ENCODE measurements around the gene GGT5.
"Not testable (repeated sequence)": the region's sequence is repeated elsewhere in the genome, so short reads cannot be mapped to it uniquely, and the experiment has no call there.

DNA sequence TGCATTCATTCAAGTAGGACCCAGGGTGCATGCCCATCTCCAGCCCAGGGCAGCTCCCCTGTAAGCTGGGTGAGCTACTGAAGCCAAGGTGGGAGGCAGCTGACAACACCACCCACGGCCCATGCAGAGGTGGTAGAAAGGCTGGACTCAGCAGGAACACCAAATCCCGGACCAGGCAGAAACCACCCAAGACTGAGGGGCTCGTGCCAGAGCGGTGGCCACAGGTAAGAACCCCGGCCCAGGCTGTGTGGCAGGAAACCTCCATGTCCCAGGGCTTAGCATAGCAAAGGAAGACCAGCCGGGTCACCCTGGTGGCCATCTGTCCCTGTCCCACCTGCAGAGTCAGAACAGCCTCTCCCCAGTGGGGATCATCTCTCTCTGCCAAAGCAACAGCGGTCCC is 11.9 kb upstream of the GGT5 start:
- TF ChIP-seq, protein P1, sequence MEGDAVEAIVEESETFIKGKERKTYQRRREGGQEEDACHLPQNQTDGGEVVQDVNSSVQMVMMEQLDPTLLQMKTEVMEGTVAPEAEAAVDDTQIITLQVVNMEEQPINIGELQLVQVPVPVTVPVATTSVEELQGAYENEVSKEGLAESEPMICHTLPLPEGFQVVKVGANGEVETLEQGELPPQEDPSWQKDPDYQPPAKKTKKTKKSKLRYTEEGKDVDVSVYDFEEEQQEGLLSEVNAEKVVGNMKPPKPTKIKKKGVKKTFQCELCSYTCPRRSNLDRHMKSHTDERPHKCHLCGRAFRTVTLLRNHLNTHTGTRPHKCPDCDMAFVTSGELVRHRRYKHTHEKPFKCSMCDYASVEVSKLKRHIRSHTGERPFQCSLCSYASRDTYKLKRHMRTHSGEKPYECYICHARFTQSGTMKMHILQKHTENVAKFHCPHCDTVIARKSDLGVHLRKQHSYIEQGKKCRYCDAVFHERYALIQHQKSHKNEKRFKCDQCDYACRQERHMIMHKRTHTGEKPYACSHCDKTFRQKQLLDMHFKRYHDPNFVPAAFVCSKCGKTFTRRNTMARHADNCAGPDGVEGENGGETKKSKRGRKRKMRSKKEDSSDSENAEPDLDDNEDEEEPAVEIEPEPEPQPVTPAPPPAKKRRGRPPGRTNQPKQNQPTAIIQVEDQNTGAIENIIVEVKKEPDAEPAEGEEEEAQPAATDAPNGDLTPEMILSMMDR (conservative IDR thresholded peaks at IDR 0.05 in 1 of 2, IDR thresholded peaks at IDR 0.05 in 1 of 2; ENCODE audit: low read depth in 1 of 2, low read length in 2 of 2) = not testable (repeated sequence)
- TF ChIP-seq EZH2 (IDR thresholded peaks at IDR 0.05; ENCODE audit: low read length, missing control alignments) = not testable (repeated sequence)

All from fibroblast of lung (primary cell).